OCI-LY1 (cell line): Measurements from ENCODE around the gene CCDC117.
"Not testable (repeated sequence)": the region's sequence is repeated elsewhere in the genome, so short reads cannot be mapped to it uniquely, and the experiment has no call there.

Source experiments
- EZH2 ChIP-seq: fragments of 200-600 bp; sonication (generic), shearing (Covaris generic); IDR thresholded peaks from 2 replicates; pipeline ENCODE4 v1.8.0; 2017; ENCODE audit warnings: borderline replicate concordance, mixed run types, mild to moderate bottlenecking, antibody characterized with exemption, low read length, moderate library complexity, mixed read lengths
- TF ChIP-seq, protein P1 (sequence below): fragments of 200-600 bp; sonication (generic), shearing (Covaris generic); IDR thresholded peaks from 2 replicates; pipeline ENCODE4 v1.5.1; 2017; ENCODE audit warnings: mild to moderate bottlenecking, antibody characterized with exemption, low read length, moderate library complexity, mixed read lengths

DNA sequence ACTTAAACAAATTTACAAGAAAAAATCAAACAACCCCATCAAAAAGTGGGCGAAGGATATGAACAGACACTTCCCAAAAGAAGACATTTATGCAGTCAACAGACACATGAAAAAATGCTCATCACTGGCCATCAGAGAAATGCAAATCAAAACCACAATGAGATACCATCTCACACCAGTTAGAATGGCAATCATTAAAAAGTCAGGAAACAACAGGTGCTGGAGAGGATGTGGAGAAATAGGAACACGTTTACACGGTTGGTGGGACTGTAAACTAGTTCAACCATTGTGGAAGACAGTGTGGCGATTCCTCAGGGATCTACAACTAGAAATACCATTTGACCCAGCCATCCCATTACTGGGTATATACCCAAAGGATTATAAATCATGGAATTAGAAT lies 53.9 kb downstream of the CCDC117 start:
- TF ChIP-seq EZH2: not testable (repeated sequence)
- TF ChIP-seq, protein P1, sequence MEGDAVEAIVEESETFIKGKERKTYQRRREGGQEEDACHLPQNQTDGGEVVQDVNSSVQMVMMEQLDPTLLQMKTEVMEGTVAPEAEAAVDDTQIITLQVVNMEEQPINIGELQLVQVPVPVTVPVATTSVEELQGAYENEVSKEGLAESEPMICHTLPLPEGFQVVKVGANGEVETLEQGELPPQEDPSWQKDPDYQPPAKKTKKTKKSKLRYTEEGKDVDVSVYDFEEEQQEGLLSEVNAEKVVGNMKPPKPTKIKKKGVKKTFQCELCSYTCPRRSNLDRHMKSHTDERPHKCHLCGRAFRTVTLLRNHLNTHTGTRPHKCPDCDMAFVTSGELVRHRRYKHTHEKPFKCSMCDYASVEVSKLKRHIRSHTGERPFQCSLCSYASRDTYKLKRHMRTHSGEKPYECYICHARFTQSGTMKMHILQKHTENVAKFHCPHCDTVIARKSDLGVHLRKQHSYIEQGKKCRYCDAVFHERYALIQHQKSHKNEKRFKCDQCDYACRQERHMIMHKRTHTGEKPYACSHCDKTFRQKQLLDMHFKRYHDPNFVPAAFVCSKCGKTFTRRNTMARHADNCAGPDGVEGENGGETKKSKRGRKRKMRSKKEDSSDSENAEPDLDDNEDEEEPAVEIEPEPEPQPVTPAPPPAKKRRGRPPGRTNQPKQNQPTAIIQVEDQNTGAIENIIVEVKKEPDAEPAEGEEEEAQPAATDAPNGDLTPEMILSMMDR: not testable (repeated sequence)
